Measurements from ENCODE around the gene GPRC5C.

GRCh38 chr17:74485022-74485743 is 53.3 kb downstream of the GPRC5C start:
- no peak for TF ChIP-seq CEBPB (IDR thresholded peaks at IDR 0.05)
- TF ChIP-seq YY1 (IDR thresholded peaks at IDR 0.05; ENCODE audit: low read depth) = no peak
- TF ChIP-seq REST (IDR thresholded peaks at IDR 0.05; ENCODE audit: low read depth) = no peak
- TF ChIP-seq EP300 (IDR thresholded peaks at IDR 0.05; ENCODE audit: borderline replicate concordance) = no peak
- TF ChIP-seq TCF12 (IDR thresholded peaks at IDR 0.05; ENCODE audit: low read depth) = no peak
- TF ChIP-seq MAX (IDR thresholded peaks at IDR 0.05) = no peak
- no peak for TF ChIP-seq FOXM1 (IDR thresholded peaks at IDR 0.05; ENCODE audit: borderline replicate concordance, low read depth)
- no peak for TF ChIP-seq RAD21 (IDR thresholded peaks at IDR 0.05; ENCODE audit: low read depth)
- TF ChIP-seq TAF1 (IDR thresholded peaks at IDR 0.05; ENCODE audit: low read depth) = no peak
- TF ChIP-seq CREB1 (IDR thresholded peaks at IDR 0.05; ENCODE audit: low read depth) = no peak

Measured in Ishikawa (cell line).